EL (cell line): ENCODE measurements around the gene SLC5A3.

Source experiments
- DNase-seq: peaks from one replicate; pipeline ENCODE4 v3.0.0-alpha.2; 2016

SLC5A3 gene

GRCh38 chr21:34072145-34073031 is 990 bp upstream of the SLC5A3 start:
- peak; percentile 54 for DNase-seq

- peak; percentile 35 for DNase-seq
These were observed 438 bp downstream of the SLC5A3 start for GRCh38 chr21:34073749-34074282.

- DNase-seq: no peak
These were observed 1.1 kb downstream of the SLC5A3 start for GRCh38 chr21:34074283-34075090.

GRCh38 chr21:34075091-34075425 is 1.7 kb downstream of the SLC5A3 start:
- no peak for DNase-seq

- DNase-seq: no peak
These were observed 2.6 kb downstream of the SLC5A3 start for GRCh38 chr21:34075760-34076660.

- DNase-seq: no peak
These were observed 3.5 kb downstream of the SLC5A3 start for GRCh38 chr21:34076835-34077234.

- no peak for DNase-seq
These were observed 4.5 kb downstream of the SLC5A3 start for GRCh38 chr21:34077888-34078287.

GRCh38 chr21:34078915-34079314 is 5.5 kb downstream of the SLC5A3 start:
- no peak for DNase-seq

GRCh38 chr21:34080710-34081109 is 7.3 kb downstream of the SLC5A3 start:
- DNase-seq: peak; percentile 17

- no peak for DNase-seq
These were observed 9.4 kb downstream of the SLC5A3 start for GRCh38 chr21:34082769-34083168.

GRCh38 chr21:34083357-34083756 is 10.0 kb downstream of the SLC5A3 start:
- DNase-seq: no peak

- no peak for DNase-seq
These were observed 11.8 kb downstream of the SLC5A3 start for GRCh38 chr21:34085129-34085528.

GRCh38 chr21:34086887-34087306 is 13.5 kb downstream of the SLC5A3 start:
- DNase-seq: no peak

- no peak for DNase-seq
These were observed 15.4 kb downstream of the SLC5A3 start for GRCh38 chr21:34088752-34089151.

GRCh38 chr21:34091032-34091431 is 17.7 kb downstream of the SLC5A3 start:
- no peak for DNase-seq

- no peak for DNase-seq
These were observed 18.2 kb downstream of the SLC5A3 start for GRCh38 chr21:34091607-34092006.

GRCh38 chr21:34092262-34092921 is 19.0 kb downstream of the SLC5A3 start:
- no peak for DNase-seq

- DNase-seq: no peak
These were observed 19.7 kb downstream of the SLC5A3 start for GRCh38 chr21:34093083-34093482.

- DNase-seq: no peak
These were observed 21.6 kb downstream of the SLC5A3 start for GRCh38 chr21:34094949-34095348.

- DNase-seq: no peak
These were observed 24.1 kb downstream of the SLC5A3 start for GRCh38 chr21:34097442-34097841.

GRCh38 chr21:34100337-34100736 is 27.0 kb downstream of the SLC5A3 start:
- DNase-seq: no peak

- DNase-seq: no peak
These were observed 27.4 kb downstream of the SLC5A3 start for GRCh38 chr21:34100790-34101189.
